GM18526 (cell line): ENCODE results near the gene EYA2.

Source experiments
- POLR2A ChIP-seq: IDR thresholded peaks from 3 replicates; pipeline ENCODE4 v1.6.1; 2011; ENCODE audit not compliant: insufficient read length; ENCODE audit errors: extremely low read depth

Gene EYA2

GRCh38 chr20:46993465-46994095, 98.9 kb downstream of the EYA2 start:
- no peak for TF ChIP-seq POLR2A

GRCh38 chr20:46994341-46994740, 99.7 kb downstream of the EYA2 start:
- TF ChIP-seq POLR2A, result no peak

GRCh38 chr20:46995561-46996142, 101.0 kb downstream of the EYA2 start:
- no peak for TF ChIP-seq POLR2A

- TF ChIP-seq POLR2A, result no peak
Observed at GRCh38 chr20:46997187-46997586, 102.5 kb downstream of the EYA2 start.

GRCh38 chr20:46998477-46999240, 104.0 kb downstream of the EYA2 start:
- no peak for TF ChIP-seq POLR2A

DNA sequence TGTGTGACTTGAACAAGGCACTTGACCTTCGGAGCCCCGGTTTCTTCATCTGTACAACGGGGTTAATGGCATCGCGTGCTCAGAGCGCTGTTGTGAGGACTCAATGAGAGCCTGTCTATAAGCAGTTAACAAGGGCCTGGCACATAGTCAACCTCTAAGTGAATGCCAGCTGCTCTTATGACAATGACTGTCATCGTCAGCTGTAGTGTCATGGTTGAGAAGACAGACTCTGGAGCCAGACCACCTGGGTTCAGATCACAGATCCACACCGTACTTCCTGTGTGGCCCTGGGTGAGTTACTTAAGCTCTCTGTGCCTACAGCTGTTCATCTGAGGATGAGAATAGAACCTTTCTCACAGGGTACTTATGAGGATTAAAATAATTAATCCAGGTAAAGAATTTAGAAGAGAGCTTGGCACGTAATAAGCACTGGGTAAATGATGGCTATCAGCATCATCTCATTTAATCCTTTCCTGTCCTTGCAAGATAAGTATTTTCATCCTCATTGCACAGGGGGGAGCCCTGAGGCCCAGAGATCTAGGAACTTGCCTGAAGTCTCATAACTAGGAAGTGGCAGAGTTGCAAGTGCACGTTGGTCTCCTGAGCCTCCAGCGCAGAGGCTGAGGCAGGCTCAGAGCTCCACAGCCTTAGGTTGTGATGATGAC, 105.3 kb downstream of the EYA2 start:
- TF ChIP-seq POLR2A, result no peak

- TF ChIP-seq POLR2A, result no peak
Observed at GRCh38 chr20:47003223-47003622, 108.6 kb downstream of the EYA2 start.

GRCh38 chr20:47004179-47004578, 109.5 kb downstream of the EYA2 start:
- TF ChIP-seq POLR2A, result no peak

GRCh38 chr20:47007826-47008655, 113.4 kb downstream of the EYA2 start:
- no peak for TF ChIP-seq POLR2A

- no peak for TF ChIP-seq POLR2A
Observed at GRCh38 chr20:47008842-47009518, 114.3 kb downstream of the EYA2 start.

DNA sequence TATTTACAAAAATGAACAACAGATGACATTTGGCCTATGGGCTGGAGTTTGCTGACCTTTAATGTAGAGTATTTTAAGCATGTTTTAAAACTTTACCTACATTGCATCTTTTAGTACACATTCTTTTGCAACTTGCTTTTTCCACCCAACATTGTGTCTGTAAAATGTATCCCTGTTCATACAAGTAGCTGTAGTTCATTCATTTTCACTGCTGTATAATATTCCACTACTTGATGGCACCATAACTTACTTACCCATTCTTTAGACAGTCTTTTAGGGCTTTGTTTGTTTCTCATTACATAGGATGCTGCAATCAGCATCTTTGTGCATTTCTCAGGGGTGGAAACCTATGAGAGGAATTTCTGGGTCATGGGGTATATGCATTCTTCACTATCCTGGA, 115.1 kb downstream of the EYA2 start:
- no peak for TF ChIP-seq POLR2A

DNA sequence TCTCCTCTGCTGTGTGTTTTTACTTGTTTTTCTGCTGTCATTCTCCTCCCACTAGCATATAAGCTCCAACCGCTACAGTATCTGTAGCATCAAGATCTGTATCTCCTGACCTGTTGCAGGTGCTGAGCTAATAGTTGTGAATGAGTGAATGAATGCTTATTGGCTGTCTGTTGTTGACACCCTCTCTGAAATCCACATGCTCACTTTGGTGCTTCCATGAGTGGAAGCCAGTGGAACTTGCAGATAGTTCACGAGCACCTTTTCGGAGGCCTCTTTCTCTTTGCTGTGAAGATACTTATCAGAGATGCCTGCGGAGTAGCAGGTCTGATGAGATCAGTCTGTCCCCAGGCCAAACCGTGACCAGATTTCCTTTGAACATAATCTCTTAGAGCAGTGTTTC, 117.3 kb downstream of the EYA2 start:
- no peak for TF ChIP-seq POLR2A

DNA sequence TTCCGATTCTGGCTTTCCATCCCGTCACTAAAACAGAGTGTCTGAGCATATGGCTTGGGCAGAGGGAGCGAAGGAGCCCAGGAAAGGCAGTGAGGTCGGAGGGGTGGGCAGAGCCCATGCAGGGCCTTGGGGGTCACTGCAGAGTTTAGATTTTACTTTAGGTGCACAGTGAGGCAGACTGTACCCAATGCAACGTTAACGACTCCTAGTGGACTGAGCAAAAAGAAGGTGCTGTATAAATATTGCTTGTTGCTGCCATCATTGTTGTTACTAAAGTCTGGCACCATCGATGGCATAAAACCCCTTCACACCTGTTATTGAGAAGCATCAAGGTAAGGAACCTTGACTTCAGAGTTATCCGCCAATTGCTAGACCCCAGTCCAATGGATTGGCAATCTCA, 119.0 kb downstream of the EYA2 start:
- no peak for TF ChIP-seq POLR2A

DNA sequence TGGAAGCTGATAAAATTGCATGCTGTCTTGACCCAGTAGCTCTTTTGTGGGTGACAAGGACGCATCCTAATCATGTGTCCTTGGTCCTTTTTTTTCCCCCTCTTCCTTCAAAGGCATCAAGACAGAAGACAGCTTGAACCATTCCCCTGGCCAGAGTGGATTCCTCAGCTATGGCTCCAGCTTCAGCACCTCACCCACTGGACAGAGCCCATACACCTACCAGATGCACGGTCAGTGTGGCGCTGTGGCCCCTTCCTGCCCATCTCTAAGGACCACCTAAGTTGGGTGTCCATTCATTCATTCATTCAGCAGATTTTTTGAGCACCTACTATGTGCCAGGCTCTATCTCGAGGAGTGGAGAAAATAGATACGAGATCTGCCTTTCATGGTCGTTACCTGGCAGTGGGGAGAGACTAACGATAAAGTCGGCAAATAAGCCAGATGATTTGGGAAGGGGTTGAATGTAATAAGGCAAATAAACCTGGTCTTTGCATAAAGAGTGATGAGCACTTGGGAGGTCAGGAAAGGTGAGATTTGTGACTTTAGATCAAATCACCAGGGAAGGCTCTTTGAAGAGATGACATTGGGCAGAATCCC, 121.5 kb downstream of the EYA2 start:
- TF ChIP-seq POLR2A, result no peak
